KBM-7 (cell line): ENCODE measurements around the gene USP8.
A peak's percentile ranks its signal among the peaks of the same experiment; 100 is the strongest.
"Not testable (repeated sequence)": the region's sequence is repeated elsewhere in the genome, so short reads cannot be mapped to it uniquely, and the experiment has no call there.

Experiments used
- DNase-seq: peaks from one replicate; pipeline ENCODE4 v3.0.0-alpha.2; 2015
- in situ Hi-C: fragments of 300-500 bp; cut with MboI; formaldehyde crosslinking; loops from 2 replicates; pipeline ENCODE4 v1.14.3; 2020; ENCODE audit warnings: low sequenced_read_pairs, low pct_unique_long_range_greater_than_20kb, mixed read lengths

The USP8 gene

GRCh38 chr15:50424066-50424890, at the start of gene USP8:
Gene USP8 (plus strand): TSS chr15:50424405. CDS start chr15:50439074, 14,669 bp downstream.
- in situ Hi-C loops: no loop called here
- peak; percentile 99 for DNase-seq

- in situ Hi-C loops: no loop called here
- DNase-seq: no peak
These were observed 46.1 kb upstream of the USP8 start for GRCh38 chr15:50377867-50378751.

GRCh38 chr15:50378776-50379175, 45.4 kb upstream of the USP8 start:
- in situ Hi-C loops: no loop called here

GRCh38 chr15:50379413-50379812, 44.8 kb upstream of the USP8 start:
- in situ Hi-C loops, DNase-seq: not testable (repeated sequence)

More at GRCh38 chr15:50378776-50379175, 45.4 kb upstream of the USP8 start:
- no peak for DNase-seq

DNA sequence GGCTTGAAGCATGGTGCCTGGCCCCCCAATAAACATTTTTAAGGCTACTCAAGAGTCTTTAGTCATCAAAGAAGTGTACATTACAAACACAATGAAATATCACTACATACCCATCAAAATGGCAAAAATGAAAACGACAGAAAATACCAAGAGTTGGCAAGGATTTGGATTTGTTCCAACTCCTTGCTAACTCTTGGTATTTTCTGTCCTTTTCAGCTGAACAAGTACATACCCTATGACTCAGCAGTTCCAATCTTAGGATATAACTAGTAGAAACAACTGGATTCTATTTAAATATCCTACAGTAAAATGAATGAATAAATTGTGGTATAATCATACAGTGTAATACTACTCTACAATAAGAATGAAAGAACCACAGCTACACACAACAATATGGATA, 44.1 kb upstream of the USP8 start:
- in situ Hi-C loops: no loop called here
- DNase-seq: no peak

DNA sequence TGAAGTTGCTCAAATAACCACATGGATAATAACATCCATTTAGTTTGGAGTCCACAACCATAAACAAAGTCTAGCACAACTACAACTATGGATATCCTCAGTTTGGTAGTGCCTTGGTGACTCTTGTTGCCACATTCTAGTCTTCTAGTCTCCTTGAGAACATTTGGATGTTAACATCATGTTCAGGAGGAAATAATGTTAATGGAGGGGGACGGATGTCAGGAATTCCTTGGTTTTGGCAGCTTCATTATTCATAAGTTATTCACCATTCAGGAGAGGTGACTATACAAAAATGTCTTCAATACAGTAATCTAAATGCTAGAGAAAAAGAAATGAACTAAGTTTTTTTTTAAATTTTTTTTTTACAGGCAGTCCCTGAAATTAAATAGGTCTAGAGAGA, 42.8 kb upstream of the USP8 start:
- no peak for DNase-seq
- in situ Hi-C loops: no loop called here

- in situ Hi-C loops: not testable (repeated sequence)
- peak; percentile 76 for DNase-seq
These were observed 41.8 kb upstream of the USP8 start for GRCh38 chr15:50382408-50382807.

DNA sequence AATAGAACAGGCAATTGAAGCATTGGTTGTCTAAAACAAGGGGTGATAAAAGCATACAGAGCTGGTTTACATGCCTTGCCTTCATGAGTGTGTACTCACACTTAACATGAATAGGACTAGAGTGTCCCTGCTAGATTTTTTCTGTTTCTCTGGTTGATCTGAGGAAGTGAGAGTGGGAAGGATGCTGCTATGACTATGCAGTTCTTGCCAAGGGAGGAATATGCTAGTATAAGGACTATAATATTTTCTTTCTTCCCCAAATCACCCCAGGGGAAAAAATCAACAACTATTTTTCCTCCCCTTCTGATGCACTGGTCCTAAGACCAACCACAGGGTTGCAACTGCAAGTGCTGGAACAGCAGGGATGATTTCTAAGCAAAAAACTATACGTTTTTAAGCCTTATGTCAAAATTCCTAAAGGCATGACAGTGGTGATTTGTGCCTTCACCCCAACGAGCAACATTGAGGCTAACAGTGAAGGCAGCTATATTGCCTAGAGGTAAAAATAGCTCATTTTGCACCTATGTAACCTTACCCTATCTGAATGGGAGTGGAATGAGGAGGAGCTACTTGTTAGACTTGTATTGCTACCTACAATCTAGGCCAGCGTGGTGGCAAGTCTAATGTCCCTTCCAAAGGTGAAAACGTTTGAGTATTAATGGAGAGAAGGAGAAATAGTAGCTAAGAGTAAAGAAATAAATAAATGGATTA, 33.5 kb upstream of the USP8 start:
- DNase-seq: peak; percentile 43
- in situ Hi-C loops: no loop called here

DNA sequence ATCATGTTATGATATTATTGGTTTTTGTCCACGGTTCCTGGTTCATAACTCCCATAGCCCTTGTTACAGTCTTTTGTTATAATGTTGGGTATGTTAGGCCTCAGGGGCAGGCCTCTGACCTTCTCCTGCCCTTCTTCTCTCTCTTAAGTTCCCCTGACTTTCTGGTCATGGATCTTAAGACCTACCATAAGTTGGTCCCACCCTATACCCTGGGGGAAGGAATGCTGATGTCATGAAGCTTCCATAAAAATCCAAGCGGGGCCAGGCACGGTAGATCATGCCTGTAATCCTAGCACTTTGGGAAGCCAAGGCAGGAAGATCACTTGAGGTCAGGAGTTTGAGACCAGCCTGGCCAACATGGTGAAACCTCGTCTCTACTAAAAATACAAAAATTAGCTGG, 32.6 kb upstream of the USP8 start:
- DNase-seq, in situ Hi-C loops: not testable (repeated sequence)

DNA sequence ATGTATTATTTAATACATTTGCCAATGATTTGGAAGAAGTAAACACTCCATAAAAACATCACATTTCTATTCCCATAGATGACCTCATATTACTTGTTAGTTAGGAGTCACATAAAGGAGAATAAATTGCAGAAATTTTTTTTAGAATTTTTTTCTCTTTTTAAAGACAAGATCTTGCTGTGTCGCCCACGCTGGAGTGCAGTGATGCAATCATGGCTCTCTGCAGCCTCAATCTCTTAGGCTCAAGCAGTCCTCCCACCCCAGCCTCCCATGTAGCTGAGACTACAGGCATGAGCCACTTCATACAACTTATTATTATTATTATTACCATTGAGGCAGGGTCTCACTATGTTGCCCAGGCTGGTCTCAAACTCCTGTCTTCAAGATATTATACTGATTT, 12.3 kb upstream of the USP8 start:
- DNase-seq: no peak
- in situ Hi-C loops: no loop called here

DNA sequence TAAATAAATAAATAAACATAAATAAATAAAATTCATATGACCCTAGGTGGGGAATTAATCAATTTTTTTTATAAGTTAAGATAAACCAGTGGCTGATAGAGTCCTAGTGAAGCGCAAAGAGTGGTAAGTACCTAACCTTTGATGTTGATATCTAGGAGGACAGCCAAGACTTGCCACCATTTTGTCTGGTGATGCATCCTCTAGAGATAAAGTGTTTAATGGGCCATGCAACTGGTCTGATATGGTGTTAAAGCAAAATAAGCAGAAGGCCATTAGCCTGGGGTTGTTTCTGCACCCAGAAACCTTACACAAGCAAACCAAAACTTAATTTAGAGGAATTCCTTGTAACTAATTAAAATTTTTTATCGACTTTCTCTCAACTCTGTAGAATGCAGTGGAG, 9.6 kb upstream of the USP8 start:
- in situ Hi-C loops: no loop called here

GRCh38 chr15:50415752-50416404, 8.3 kb upstream of the USP8 start:
- DNase-seq: peak; percentile 9
- in situ Hi-C loops: no loop called here

More for the DNA sequence above, 9.6 kb upstream of the USP8 start:
- no peak for DNase-seq

- in situ Hi-C loops: no loop called here
- DNase-seq: no peak
These were observed 7.3 kb upstream of the USP8 start for GRCh38 chr15:50416890-50417289.

DNA sequence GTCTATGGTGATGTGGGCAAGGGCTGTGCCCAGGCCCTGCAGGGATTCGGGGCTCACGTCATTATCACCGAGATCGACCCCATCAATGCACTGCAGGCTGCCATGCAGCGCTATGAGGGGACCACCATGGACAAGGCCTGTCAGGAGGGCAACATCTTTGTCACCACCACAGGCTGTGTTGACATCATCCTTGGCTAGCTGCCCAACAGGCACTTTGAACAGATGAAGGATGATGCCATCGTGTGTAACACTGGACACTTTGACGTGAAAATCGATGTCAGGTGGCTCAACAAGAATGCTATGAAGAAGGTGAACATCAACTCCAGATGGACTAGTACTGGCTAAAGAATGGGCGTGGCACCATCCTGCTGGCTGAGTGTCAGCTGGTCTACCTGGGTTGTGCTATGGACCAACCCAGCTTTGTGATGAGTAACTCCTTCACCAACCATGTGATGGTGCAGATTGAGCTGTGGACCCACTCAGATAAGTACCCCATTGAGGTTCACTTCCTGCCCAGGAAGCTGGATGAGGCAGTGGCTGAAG, 6.1 kb upstream of the USP8 start:
- no peak for DNase-seq
- in situ Hi-C loops: no loop called here

GRCh38 chr15:50425219-50425618, 1.0 kb downstream of the USP8 start:
- in situ Hi-C loops: no loop called here
- DNase-seq: no peak

- in situ Hi-C loops, DNase-seq: not testable (repeated sequence)
These were observed 1.6 kb downstream of the USP8 start for GRCh38 chr15:50425678-50426246.

DNA sequence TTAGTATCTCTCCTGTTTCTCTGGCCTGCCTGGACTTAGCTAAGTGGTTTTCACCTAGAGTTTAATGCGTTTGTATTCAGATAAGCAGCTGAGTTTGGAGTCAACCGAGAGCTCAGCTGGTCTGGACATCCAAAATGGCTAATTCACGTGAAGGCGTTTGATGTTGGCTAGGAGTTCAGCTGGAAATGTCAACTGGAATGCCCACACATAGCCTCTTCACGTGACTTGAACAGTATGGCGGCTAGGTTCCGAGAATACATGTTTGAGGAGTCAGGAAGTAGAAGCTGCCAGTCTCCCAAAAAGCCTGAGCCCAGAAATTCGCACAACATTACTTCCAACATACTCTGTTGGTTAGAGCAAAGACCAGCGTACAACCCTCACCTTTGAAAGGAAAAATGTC, 2.2 kb downstream of the USP8 start:
- DNase-seq: no peak
- in situ Hi-C loops: no loop called here

GRCh38 chr15:50431204-50431603, 7.0 kb downstream of the USP8 start:
- DNase-seq: no peak
- in situ Hi-C loops: no loop called here
